NCI-H2171 treated with DMSO at 0.1 percent for 48 hours (cell line): ENCODE measurements around the gene CLEC2B.

Source experiments
- DNase-seq: peaks from one replicate; lab custom pipeline; 2025; lab: John Stamatoyannopoulos, UW

Gene CLEC2B

GRCh38 chr12:9868951-9869306 lies 225 bp downstream of the CLEC2B start:
- DNase-seq: no peak

DNA sequence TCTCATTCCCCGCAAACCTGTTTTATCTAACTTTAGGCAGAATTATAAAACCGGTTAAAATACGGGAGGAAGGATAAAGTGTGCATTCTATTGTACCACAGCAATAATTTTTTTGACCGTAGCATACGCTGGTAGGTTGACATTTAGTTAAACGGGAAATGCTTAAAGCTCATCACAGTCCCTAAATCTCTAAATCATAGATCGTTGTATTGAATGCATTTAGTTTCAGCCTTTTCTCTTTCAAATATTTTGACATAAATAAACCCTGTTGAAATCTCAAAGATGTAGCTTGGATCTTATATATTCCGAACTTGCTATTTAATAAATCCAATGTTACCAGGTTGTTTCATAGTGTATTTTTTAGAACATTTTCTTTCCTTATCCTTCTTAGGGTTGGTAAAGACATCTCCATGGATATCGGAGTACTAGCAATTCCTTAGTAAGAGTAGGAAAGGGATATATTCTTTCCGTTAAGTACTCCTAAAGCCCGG lies 798 bp downstream of the CLEC2B start:
- no peak for DNase-seq

DNA sequence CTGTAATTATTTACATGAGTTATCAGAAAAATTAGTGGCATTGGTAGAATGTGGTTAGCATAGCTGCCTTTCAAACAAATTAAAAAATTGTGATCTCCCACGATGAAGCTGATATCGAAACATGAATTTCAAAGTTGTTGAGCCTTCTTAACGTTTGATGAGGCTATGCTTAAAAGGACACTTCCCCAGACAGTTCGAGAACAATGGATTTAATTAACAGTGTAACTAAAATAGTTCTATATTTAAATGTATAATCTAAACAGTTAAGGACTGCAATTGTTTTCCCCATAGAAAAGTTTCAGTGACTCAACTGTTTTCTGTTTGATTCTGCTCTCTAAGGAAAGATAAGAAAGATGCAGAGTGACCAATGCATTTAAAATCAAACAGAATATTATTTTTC lies 1.6 kb downstream of the CLEC2B start:
- no peak for DNase-seq

- no peak for DNase-seq
Observed at GRCh38 chr12:9866860-9867269, 2.3 kb downstream of the CLEC2B start.

GRCh38 chr12:9864913-9865675 lies 4.1 kb downstream of the CLEC2B start:
- no peak for DNase-seq

- DNase-seq: no peak
Observed at GRCh38 chr12:9858135-9858534, 11.0 kb downstream of the CLEC2B start.

GRCh38 chr12:9856894-9857293 lies 12.3 kb downstream of the CLEC2B start:
- no peak for DNase-seq

DNA sequence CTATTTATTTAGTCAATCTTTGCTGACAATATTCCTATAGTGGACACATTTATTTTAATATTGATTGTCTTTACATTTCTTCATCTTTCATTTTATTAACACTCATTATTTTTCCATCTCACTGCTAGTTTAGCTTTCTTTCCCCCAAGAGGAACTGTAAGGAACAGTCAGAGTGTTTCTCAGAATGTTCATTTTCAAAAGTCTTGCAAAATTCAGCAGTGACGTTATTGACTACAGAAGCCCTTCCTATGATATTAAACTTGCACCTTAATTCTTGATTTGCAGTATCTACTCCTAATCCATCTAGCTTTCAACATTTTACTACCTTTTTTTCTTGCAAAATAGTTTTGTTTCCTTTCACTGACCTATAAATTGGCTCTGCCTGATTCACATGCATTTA lies 13.0 kb downstream of the CLEC2B start:
- DNase-seq: no peak

DNA sequence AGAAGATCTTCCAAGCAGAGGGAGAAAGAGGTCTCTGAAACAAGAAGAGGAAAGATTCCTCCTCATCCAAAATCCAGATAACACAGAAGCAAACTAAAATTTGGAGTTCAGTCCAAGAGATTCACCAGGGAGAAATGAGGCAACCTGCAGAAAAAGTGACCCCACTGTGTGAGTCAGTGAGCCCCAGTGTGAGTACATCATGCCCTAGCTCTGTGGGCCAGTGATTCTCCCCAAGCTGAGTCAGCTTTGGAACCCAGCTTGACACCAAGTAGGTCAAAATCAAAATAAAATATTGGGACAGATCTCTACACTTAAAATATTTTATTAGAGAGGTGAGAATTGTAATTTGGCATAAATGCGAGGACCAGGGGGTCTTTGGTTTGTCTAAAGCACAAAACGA lies 17.2 kb downstream of the CLEC2B start:
- no peak for DNase-seq

- no peak for DNase-seq
Observed at GRCh38 chr12:9851050-9851449, 18.1 kb downstream of the CLEC2B start.

DNA sequence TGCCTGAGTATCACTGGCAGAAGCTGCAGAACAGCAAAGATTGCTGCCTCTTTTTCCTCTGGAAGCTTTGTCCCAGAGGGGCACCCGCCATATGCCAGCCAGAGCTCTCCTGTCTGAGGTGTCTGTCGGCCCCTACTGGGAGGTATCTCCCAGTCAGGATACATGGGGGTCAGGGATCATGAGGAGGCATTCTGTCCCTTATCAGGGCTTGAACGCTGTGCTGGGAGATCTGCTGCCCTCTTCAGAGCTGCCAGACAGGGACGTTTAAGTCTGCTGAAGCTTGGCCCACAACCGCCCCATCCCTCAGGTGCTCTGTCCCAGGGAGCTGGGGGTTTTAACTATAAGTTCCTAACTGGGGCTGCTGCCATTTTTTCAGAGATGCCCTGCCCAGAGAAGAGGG lies 20.3 kb downstream of the CLEC2B start:
- DNase-seq: no peak

DNA sequence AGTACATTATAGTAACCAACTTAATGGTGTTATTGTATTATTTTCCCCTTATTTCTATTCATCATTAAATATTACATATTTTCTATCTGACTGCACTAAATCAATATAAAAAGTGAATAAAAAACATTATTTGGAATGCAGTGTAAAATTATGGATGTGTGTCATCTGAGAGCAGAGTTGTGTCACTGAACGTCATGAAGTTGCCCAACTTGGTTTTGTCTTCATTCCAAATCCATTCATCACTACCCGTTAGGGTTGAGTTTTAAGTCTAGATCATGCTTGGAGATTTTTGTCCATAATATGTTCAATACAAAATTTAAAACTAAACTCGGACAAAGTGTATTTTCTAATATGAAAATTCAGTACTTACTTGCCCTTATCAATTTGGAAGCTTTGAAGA lies 25.7 kb downstream of the CLEC2B start:
- no peak for DNase-seq

DNA sequence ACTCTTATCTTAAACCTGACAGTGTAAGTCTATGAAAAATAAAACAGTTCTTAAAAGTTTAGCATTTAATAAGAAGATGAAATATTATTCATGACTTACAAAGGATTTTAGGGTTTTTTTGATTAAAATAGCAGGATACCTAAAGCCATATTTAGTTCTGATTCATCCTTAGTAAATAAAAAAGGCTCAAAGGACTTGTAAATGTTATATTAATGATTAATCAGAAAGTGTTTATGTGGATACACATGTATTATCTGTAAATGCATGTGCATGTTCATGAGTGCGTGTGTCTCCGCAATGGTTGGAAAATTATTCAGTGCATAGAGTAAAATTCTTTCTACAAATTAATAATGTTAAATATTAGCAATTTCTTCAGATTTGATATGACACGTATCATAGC lies 37.4 kb downstream of the CLEC2B start:
- no peak for DNase-seq

- no peak for DNase-seq
Observed at GRCh38 chr12:9829982-9830381, 39.2 kb downstream of the CLEC2B start.

DNA sequence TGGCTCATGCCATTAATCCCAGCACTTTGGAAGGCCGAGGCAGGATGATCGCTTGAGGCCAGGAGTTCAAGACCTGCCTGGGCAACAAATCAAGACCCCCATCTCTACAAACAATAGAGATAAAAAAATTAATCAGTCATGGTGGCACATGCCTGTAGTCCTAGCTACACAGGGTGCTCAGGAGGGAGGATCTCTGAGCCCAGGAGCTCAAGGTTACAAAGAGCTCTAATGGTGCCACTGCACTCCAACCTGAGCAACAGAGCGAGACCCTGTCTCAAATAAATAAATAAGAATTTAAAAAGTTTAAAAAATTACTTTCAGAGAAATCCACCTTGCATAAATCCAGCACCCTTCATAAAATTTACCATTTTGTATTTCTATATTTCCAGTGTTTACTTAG lies 39.7 kb downstream of the CLEC2B start:
- no peak for DNase-seq

GRCh38 chr12:9827209-9827888 lies 41.8 kb downstream of the CLEC2B start, which contains the start of gene KLRF1:
KLRF1 (plus strand) TSS chr12:9827481; CDS start chr12:9827545, 64 bp downstream.
- no peak for DNase-seq

DNA sequence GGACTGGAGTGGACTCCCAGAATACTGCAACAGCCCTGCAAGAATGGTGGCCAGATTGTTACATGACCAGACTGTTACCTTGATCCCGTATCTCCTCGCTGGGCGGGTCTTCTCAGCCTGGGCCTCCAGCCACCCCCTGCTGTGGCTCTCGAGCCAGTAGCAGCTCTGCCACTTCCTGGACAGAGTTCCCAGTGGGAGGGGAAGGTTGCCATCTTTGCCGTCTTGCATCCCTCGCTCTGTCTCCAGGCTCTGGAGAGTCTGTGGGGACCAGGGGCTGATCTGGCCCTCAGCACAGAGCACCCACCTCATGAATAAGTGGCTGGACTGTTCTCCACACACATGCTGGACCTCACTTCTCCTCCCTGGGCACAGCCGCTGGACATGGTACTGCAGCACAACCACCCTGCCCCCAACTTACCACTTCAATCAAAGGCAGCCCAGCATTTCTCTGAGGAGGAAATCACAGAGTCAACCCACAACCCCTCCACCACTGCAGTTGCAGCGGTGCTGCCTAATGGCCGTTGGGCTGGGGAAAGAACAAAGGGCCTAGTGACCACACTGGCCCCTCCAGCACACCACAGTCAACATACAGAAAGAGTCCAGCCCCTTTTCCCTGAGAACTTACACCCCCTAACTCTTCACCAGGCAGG lies 48.7 kb downstream of the CLEC2B start:
- DNase-seq: no peak

GRCh38 chr12:9813821-9814798 lies 55.0 kb downstream of the CLEC2B start:
- DNase-seq: peak; percentile 1

GRCh38 chr12:9811621-9812020 lies 57.5 kb downstream of the CLEC2B start:
- DNase-seq: no peak

- DNase-seq: no peak
Observed at GRCh38 chr12:9810671-9811070, 58.5 kb downstream of the CLEC2B start.

GRCh38 chr12:9809866-9810265 lies 59.3 kb downstream of the CLEC2B start:
- no peak for DNase-seq

- DNase-seq: no peak
Observed at GRCh38 chr12:9809338-9809737, 59.8 kb downstream of the CLEC2B start.
